GM12873 (cell line): ENCODE data around the gene CEMIP2.

Experiments
- CTCF ChIP-seq: IDR thresholded peaks from 2 replicates; pipeline ENCODE4 v1.5.1; 2012; ENCODE audit warnings: low read depth, mild to moderate bottlenecking, moderate library complexity, low read length, control low read depth; ENCODE audit not compliant: insufficient read depth; ENCODE audit errors: missing control alignments

CEMIP2 gene

GRCh38 chr9:71725590-71726338 is 42.5 kb downstream of the CEMIP2 start:
- TF ChIP-seq CTCF: no peak

GRCh38 chr9:71721855-71722254 is 46.5 kb downstream of the CEMIP2 start:
- TF ChIP-seq CTCF: no peak

GRCh38 chr9:71719562-71719961 is 48.8 kb downstream of the CEMIP2 start:
- no peak for TF ChIP-seq CTCF

GRCh38 chr9:71719088-71719487 is 49.2 kb downstream of the CEMIP2 start:
- TF ChIP-seq CTCF: no peak

- TF ChIP-seq CTCF: no peak
Measured at GRCh38 chr9:71716138-71716909, 52.0 kb downstream of the CEMIP2 start.

GRCh38 chr9:71710856-71711255 is 57.5 kb downstream of the CEMIP2 start:
- no peak for TF ChIP-seq CTCF

GRCh38 chr9:71710201-71710600 is 58.1 kb downstream of the CEMIP2 start:
- no peak for TF ChIP-seq CTCF
